ENCODE data around the gene JUNB.
A peak's percentile ranks its signal among the peaks of the same experiment; 100 is the strongest.

The JUNB gene

GRCh38 chr19:12779162-12779993, 11.9 kb upstream of the JUNB start:
- Histone ChIP-seq H3K36me3 (replicated peaks in 1 of 2; ENCODE audit: control insufficient read depth in 2 of 2, insufficient read depth in 2 of 2, low read length in 2 of 2) (peaks cover 0 to 1% of the 10 kb centered on the region in 2 donors), H4K91ac (ENCODE audit: low read depth, low read length, poor library complexity) (no peak overlapping the region), H3K79me1 (ENCODE audit: low read depth, low read length) (no peaks in the 10 kb centered on the region), H3K9ac (ENCODE audit: low read depth, low read length, poor library complexity) (no peak overlapping the region), H3K27ac (replicated peaks; ENCODE audit: low read length) (no peak overlapping the region), H3K4ac (ENCODE audit: low read length) (no peak overlapping the region), H2BK5ac (ENCODE audit: low read length) (no peak overlapping the region), H2BK120ac (ENCODE audit: low read depth, low read length) (no peak overlapping the region), H3K4me1 (ENCODE audit: control insufficient read depth in 2 of 2, insufficient read depth in 1 of 2, low read depth in 1 of 2, low read length in 2 of 2) (peaks cover 27 to 35% of the 10 kb centered on the region in 2 donors), H3K4me3 (ENCODE audit: low read length in 2 of 2) (peak overlapping the region in 1 of 2 donors; percentile 61), H3K27me3 (ENCODE audit: control insufficient read depth in 3 of 3, insufficient read depth in 3 of 3, low read depth in 1 of 3, low read length in 3 of 3) (peaks cover 0 to 3% (median 0%) of the 10 kb centered on the region in 3 experiments), H2AK5ac (ENCODE audit: low read depth, low read length) (no peak overlapping the region), H2AFZ (ENCODE audit: low read length) (peak overlapping the region; percentile 94), H3K18ac (ENCODE audit: low read length) (peak overlapping the region; percentile 80), H3K9me3 (replicated peaks in 1 of 2; ENCODE audit: control insufficient read depth in 2 of 2, insufficient read depth in 1 of 2, low read depth in 1 of 2, low read length in 2 of 2) (peaks cover 0 to 2% of the 10 kb centered on the region in 2 donors), H2BK12ac (ENCODE audit: low read length) (peak overlapping the region; percentile 93), H3K23ac (ENCODE audit: low read depth, low read length, poor library complexity) (peak overlapping the region; percentile 81), H3K4me2 (ENCODE audit: insufficient read depth, low read length, poor library complexity, severe bottlenecking) (peak overlapping the region; percentile 97), H2BK15ac (ENCODE audit: low read length) (peak overlapping the region; percentile 45), H4K8ac (ENCODE audit: low read depth, low read length) (no peak overlapping the region), H3K14ac (ENCODE audit: low read length) (peak overlapping the region; percentile 47)
- DNase-seq (ENCODE audit: low spot score): no peak
- WGBS, 2 donors (ENCODE audit: extremely low coverage in 2 of 2, insufficient read length in 2 of 2, insufficient replicate concordance in 1 of 2): no CpG with 5 or more reads among the region's 15 CpGs

GRCh38 chr19:12782174-12782423, 9.2 kb upstream of the JUNB start:
- no peak for DNase-seq (ENCODE audit: low spot score)
- no CpG with 5 or more reads among the region's 12 CpGs for WGBS, 2 donors (ENCODE audit: extremely low coverage in 2 of 2, insufficient read length in 2 of 2, insufficient replicate concordance in 1 of 2)

DNA sequence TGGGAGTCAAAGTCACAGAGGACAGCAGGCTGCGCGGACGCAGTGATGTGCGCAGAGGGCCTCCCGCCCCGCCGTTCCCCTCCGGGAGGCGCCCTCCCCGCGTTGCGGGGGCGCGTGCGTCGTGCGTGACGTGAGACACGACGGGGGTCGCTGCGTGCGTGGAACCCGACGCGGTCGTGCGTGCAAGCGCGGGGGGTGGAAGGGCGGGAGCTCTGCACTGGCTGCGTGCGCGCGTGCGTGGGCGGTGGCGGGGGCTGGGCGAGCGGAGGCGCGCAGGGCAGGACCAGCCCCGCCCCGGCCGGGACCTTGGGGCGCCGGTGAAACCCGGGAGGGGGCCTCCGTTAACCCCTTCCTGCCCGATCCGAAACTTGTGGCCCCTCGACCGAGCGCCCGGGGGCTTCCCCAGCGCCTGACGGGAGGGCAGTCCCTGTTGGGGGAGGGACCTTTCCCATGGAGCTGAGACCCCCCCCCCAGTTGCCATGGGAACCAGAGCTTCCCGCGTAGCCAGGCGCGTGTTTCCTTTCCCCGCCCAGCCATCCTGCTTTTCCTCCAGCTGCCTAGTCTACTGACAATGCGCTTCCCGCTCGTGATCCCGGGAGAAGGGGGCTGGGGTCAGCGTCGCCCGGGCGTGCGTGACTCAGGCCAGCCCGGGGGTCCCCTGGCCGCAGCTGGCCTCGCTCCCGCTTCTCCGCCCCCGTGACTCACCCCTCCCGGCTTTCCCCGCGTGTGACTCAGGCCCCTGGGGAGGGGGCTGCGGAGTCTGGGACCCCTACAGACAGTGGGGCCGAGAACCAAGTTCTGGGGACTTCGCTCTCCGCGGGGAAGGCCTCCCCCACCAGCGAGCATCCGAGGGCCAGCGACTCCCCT, 8.6 kb upstream of the JUNB start:
- peak overlapping the region; percentile 84 for H2AFZ ChIP-seq (ENCODE audit: low read length)
- peak overlapping the region; percentile 99 for H2BK15ac ChIP-seq (ENCODE audit: low read length)
- peak overlapping the region; percentile 95 for H3K9ac ChIP-seq (ENCODE audit: low read depth, low read length, poor library complexity)
- no peaks in the 10 kb centered on the region for H3K79me1 ChIP-seq (ENCODE audit: low read depth, low read length)
- peak overlapping the region; percentile 99 for H3K18ac ChIP-seq (ENCODE audit: low read length)
- H4K8ac ChIP-seq (ENCODE audit: low read depth, low read length): no peak overlapping the region
- peaks cover 23 to 49% of the 10 kb centered on the region in 2 donors for H3K4me1 ChIP-seq (ENCODE audit: control insufficient read depth in 2 of 2, insufficient read depth in 1 of 2, low read depth in 1 of 2, low read length in 2 of 2)
- peak overlapping the region; percentile 60 for H2BK12ac ChIP-seq (ENCODE audit: low read length)
- peak overlapping the region; percentile 1 for H3K27ac ChIP-seq (replicated peaks; ENCODE audit: low read length)
- H3K27me3 ChIP-seq (ENCODE audit: control insufficient read depth in 3 of 3, insufficient read depth in 3 of 3, low read depth in 1 of 3, low read length in 3 of 3): peaks cover 0 to 3% (median 0%) of the 10 kb centered on the region in 3 experiments
- H3K4me3 ChIP-seq (ENCODE audit: low read length in 2 of 2): peak overlapping the region; percentile 46 to 80
- H2BK120ac ChIP-seq (ENCODE audit: low read depth, low read length): peak overlapping the region; percentile 95
- H2BK5ac ChIP-seq (ENCODE audit: low read length): peak overlapping the region; percentile 96
- H3K23ac ChIP-seq (ENCODE audit: low read depth, low read length, poor library complexity): peak overlapping the region; percentile 75
- peak overlapping the region; percentile 95 for H3K14ac ChIP-seq (ENCODE audit: low read length)
- no peaks in the 10 kb centered on the region for H3K36me3 ChIP-seq (replicated peaks in 1 of 2; ENCODE audit: control insufficient read depth in 2 of 2, insufficient read depth in 2 of 2, low read length in 2 of 2)
- H2AK5ac ChIP-seq (ENCODE audit: low read depth, low read length): peak overlapping the region; percentile 99
- H3K4ac ChIP-seq (ENCODE audit: low read length): peak overlapping the region; percentile 85
- H4K91ac ChIP-seq (ENCODE audit: low read depth, low read length, poor library complexity): peak overlapping the region; percentile 99
- peaks cover 0 to 2% of the 10 kb centered on the region in 2 donors for H3K9me3 ChIP-seq (replicated peaks in 1 of 2; ENCODE audit: control insufficient read depth in 2 of 2, insufficient read depth in 1 of 2, low read depth in 1 of 2, low read length in 2 of 2)
- peak overlapping the region; percentile 94 for H3K4me2 ChIP-seq (ENCODE audit: insufficient read depth, low read length, poor library complexity, severe bottlenecking)
- WGBS, 2 donors (ENCODE audit: extremely low coverage in 2 of 2, insufficient read length in 2 of 2, insufficient replicate concordance in 1 of 2): no CpG with 5 or more reads among the region's 88 CpGs
- DNase-seq (ENCODE audit: low spot score): no peak

More at GRCh38 chr19:12782174-12782423, 9.2 kb upstream of the JUNB start:
- Histone ChIP-seq H3K79me1 (ENCODE audit: low read depth, low read length) (no peaks in the 10 kb centered on the region), H3K4ac (ENCODE audit: low read length) (peak overlapping the region; percentile 69), H4K8ac (ENCODE audit: low read depth, low read length) (peak overlapping the region; percentile 97), H2AFZ (ENCODE audit: low read length) (peak overlapping the region; percentile 84), H3K9ac (ENCODE audit: low read depth, low read length, poor library complexity) (peak overlapping the region; percentile 95), H3K27me3 (ENCODE audit: control insufficient read depth in 3 of 3, insufficient read depth in 3 of 3, low read depth in 1 of 3, low read length in 3 of 3) (peaks cover 0 to 3% (median 0%) of the 10 kb centered on the region in 3 experiments), H3K23ac (ENCODE audit: low read depth, low read length, poor library complexity) (peak overlapping the region; percentile 75), H3K4me3 (ENCODE audit: low read length in 2 of 2) (peak overlapping the region; percentile 46 to 80), H3K27ac (replicated peaks; ENCODE audit: low read length) (peak overlapping the region; percentile 1), H3K9me3 (replicated peaks in 1 of 2; ENCODE audit: control insufficient read depth in 2 of 2, insufficient read depth in 1 of 2, low read depth in 1 of 2, low read length in 2 of 2) (peaks cover 0 to 2% of the 10 kb centered on the region in 2 donors), H2BK5ac (ENCODE audit: low read length) (peak overlapping the region; percentile 96), H4K91ac (ENCODE audit: low read depth, low read length, poor library complexity) (peak overlapping the region; percentile 99), H2AK5ac (ENCODE audit: low read depth, low read length) (peak overlapping the region; percentile 90), H3K18ac (ENCODE audit: low read length) (peak overlapping the region; percentile 99), H2BK15ac (ENCODE audit: low read length) (peak overlapping the region; percentile 99), H3K4me1 (ENCODE audit: control insufficient read depth in 2 of 2, insufficient read depth in 1 of 2, low read depth in 1 of 2, low read length in 2 of 2) (peaks cover 25 to 49% of the 10 kb centered on the region in 2 donors), H3K36me3 (replicated peaks in 1 of 2; ENCODE audit: control insufficient read depth in 2 of 2, insufficient read depth in 2 of 2, low read length in 2 of 2) (no peaks in the 10 kb centered on the region), H3K14ac (ENCODE audit: low read length) (peak overlapping the region; percentile 77), H2BK12ac (ENCODE audit: low read length) (no peak overlapping the region), H2BK120ac (ENCODE audit: low read depth, low read length) (peak overlapping the region; percentile 95), H3K4me2 (ENCODE audit: insufficient read depth, low read length, poor library complexity, severe bottlenecking) (peak overlapping the region; percentile 94)
